VCaP (cell line): Measurements from ENCODE around the gene CTSA.

Experiments used
- H3K27ac ChIP-seq: fragments of 450-650 bp; 2 replicates; pipeline ENCODE4 v1.5.1; 2017
- TF ChIP-seq, protein P1 (sequence below): fragments of 450-650 bp; conservative IDR thresholded peaks from 2 replicates; pipeline ENCODE4 v1.5.1; 2017; ENCODE audit warnings: mild to moderate bottlenecking, moderate library complexity

CTSA gene

DNA sequence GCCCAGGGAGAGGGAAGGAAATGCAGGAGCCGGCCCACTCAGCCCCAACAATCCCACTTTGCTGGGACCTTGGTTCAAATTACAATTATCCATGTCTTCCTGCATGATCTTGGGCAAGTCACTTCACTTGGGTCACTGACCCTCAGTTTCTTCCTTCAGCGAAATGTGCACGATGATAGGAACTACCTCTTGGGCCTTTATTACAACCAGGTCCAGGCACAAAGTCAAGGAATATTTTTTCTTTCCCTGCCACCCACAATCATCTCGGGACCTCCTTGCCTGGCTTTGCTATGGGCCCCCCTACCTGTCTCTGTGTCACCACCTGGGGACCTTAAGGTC is 21.2 kb downstream of the CTSA start:
- peak overlapping the region; percentile 51; the same call in 1 of the 2 replicates for H3K27ac ChIP-seq
- TF ChIP-seq, protein P1, sequence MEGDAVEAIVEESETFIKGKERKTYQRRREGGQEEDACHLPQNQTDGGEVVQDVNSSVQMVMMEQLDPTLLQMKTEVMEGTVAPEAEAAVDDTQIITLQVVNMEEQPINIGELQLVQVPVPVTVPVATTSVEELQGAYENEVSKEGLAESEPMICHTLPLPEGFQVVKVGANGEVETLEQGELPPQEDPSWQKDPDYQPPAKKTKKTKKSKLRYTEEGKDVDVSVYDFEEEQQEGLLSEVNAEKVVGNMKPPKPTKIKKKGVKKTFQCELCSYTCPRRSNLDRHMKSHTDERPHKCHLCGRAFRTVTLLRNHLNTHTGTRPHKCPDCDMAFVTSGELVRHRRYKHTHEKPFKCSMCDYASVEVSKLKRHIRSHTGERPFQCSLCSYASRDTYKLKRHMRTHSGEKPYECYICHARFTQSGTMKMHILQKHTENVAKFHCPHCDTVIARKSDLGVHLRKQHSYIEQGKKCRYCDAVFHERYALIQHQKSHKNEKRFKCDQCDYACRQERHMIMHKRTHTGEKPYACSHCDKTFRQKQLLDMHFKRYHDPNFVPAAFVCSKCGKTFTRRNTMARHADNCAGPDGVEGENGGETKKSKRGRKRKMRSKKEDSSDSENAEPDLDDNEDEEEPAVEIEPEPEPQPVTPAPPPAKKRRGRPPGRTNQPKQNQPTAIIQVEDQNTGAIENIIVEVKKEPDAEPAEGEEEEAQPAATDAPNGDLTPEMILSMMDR = no peak

DNA sequence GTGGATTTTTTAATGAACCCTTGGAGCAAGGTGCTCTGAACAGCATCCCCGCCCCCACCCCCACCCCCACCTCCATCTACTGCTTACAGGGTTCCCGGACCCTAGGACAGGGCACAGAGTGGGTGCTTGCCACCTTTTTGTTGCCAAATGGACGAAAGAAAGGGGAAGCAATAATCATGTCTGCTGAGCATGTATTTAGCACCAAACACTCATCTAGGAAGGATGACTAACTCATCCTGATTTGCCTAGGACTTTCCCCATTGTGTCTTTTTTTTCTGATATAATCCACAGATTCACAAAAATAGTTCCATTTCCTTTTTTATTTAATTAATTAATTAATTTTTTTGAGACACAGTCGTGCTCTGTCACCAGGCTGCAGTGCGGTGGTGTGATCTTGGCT is 22.0 kb downstream of the CTSA start:
- H3K27ac ChIP-seq = no peak overlapping the region
- TF ChIP-seq, protein P1 = no peak

DNA sequence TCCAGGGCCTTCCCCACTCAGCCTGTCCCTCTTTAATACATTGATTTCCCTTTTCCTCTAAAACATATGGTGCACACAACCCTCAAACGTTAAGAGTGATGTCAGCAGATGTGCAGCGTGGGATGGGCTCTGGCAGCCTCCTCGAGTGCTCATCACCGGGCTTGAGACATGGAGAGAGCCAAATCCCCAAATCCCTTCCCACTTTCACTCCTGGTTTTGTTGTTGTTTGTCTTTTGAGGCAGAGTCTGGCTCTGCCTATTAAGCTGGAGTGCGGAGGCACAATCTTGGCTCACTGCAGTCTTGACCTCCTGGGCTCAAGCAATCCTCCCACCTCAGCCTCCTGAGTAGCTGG is 26.6 kb downstream of the CTSA start:
- H3K27ac ChIP-seq = no peak overlapping the region
- TF ChIP-seq, protein P1 = no peak

DNA sequence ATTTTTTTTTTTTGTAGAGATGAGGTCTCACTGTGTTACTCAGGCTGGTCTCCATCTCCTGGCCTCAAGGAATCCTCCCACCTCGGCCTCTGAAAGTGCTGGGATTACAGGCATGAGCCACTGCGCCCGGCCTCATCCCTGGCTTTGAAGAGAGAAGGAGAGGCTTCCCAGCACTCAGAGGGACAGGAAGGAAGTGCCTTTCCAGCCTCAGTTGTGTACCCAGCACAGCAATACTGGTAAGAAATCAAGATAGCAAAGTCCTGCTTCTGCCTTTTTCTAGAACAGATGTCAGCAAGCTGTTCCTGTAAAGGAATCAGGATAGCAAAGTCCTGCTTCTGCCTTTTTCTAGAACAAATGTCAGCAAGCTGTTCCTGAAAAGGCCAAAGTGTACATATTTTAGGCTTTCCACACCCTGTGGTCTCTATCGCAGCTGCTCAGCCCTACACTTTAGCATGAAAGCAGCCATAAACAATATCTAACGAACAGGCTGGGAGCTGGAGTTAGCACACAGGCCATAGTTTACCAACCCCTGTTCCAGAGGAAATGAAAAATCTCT is 27.1 kb downstream of the CTSA start:
- no peak overlapping the region for H3K27ac ChIP-seq
- TF ChIP-seq, protein P1 = no peak

DNA sequence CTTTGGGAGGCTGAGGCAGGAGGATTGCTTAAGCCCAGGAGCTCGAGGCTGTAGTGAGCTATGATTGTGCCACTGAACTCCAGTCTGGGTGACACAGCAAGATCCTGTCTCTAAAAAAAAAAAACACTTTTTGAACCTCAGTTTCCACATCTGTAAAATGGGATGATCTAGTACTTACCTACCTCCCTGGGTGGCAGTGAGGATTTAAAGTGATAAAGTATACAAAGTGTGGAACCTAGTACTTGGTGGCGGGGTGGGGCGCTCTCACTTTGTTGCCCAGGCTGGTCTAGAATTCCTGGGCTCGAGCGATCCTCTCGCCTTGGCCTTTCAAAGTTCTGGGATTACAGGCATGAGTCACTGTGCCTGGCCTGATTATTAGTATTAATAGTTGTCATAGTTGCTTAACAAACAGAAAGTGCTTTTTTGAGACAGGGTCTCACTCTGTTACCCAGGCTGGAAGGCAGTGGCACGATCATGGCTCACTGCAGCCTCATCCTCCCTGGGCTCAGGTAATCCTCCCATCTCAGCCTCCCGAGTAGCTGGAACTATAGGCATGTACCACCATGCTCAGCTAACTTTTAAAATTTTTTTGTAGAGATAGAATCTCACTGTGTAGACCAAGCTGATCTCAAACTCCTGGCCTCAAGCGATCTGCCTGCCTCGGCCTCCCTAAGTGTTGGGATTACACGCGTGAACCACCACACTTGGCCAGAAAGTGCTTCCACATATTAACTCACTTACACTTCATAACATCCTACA is 27.8 kb downstream of the CTSA start:
- H3K27ac ChIP-seq = no peak overlapping the region; the same call in 1 of the 2 replicates
- TF ChIP-seq, protein P1 = no peak

DNA sequence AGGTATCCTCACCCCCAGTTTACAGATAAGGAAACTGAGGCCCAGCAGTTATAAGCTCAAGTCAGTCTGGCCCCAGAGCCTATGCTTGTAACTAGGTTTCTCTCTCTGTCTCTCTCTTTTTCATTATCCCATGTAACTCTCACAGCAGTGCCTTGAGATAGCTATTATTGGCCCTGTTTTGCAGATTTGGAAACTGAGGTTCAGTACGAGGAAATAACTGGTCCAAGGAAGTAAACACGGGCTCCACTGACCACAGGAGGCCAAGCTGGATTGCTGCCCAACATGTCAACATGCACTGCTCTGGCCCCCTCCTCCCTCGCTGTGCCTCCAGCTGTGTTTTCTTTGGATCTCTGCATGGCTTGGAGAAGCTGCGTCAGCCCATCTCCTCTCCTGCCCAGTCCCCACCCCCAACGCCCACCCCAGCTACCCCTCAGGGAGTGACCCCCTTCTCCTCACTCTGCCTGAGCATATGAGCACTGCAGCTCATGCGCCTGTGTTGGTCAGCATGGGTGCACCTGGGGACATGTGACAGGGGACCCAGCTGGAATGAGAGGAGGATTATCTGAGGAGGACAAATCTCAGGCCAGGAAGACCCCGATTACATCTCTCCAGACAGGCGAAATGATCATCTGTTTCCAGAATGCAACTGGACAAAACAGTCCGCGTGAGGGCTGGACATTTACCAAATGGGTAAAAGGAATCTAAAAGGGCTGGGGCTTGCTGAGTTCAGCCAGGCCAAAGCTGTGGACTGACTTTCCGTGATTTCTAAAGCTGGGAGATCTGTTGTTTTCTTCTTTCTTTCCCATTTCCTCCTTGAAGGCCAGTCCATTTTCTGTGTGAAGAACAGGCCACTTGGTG is 28.6 kb downstream of the CTSA start:
- peak overlapping the region; percentile 1; the same call in 1 of the 2 replicates for H3K27ac ChIP-seq
- TF ChIP-seq, protein P1 = no peak
